KMS-11 (cell line): ENCODE data around the gene ALX3.

Experiments
- H2AFZ ChIP-seq: fragments of 200-600 bp; sonication (generic); 2 replicates; pipeline ENCODE4 v1.6.1; 2016; ENCODE audit warnings: antibody characterized with exemption, mixed run types, low read depth
- H3K27ac ChIP-seq: fragments of 200-600 bp; sonication (generic); 2 replicates; pipeline ENCODE4 v1.6.1; 2016; ENCODE audit warnings: mild to moderate bottlenecking, mixed run types
- H3K27me3 ChIP-seq: fragments of 200-600 bp; sonication (generic); 2 replicates; pipeline ENCODE4 v1.6.1; 2017; ENCODE audit warnings: mild to moderate bottlenecking, low read depth, mixed run types, moderate library complexity; ENCODE audit not compliant: insufficient read depth
- H3K36me3 ChIP-seq: fragments of 200-600 bp; sonication (generic); 2 replicates; pipeline ENCODE4 v1.6.1; 2017; ENCODE audit warnings: mild to moderate bottlenecking, mixed run types; ENCODE audit not compliant: insufficient read depth
- H3K4me1 ChIP-seq: fragments of 200-600 bp; sonication (generic); 2 replicates; pipeline ENCODE4 v1.6.1; 2016; ENCODE audit warnings: mild to moderate bottlenecking, low read depth, mixed run types; ENCODE audit not compliant: poor library complexity, severe bottlenecking
- H3K4me2 ChIP-seq: fragments of 200-600 bp; sonication (generic); 2 replicates; pipeline ENCODE4 v1.7.0; 2016; ENCODE audit warnings: mild to moderate bottlenecking, mixed run types
- H3K4me3 ChIP-seq: fragments of 200-600 bp; sonication (generic); IDR thresholded peaks from 2 replicates; pipeline ENCODE4 v1.6.1; 2017; ENCODE audit warnings: low read depth, low read length, mixed read lengths; ENCODE audit not compliant: insufficient read depth
- H3K79me2 ChIP-seq: fragments of 200-600 bp; sonication (generic); 2 replicates; pipeline ENCODE4 v1.6.1; 2016; ENCODE audit warnings: low read depth, mixed run types; ENCODE audit not compliant: insufficient read depth
- H3K9ac ChIP-seq: fragments of 200-600 bp; sonication (generic); 2 replicates; pipeline ENCODE4 v1.6.1; 2016; ENCODE audit warnings: mild to moderate bottlenecking, mixed run types
- H4K20me1 ChIP-seq: fragments of 200-600 bp; sonication (generic); 2 replicates; pipeline ENCODE4 v1.6.1; 2016; ENCODE audit warnings: mild to moderate bottlenecking, mixed run types; ENCODE audit not compliant: insufficient read depth
- TF ChIP-seq, protein P1 (sequence below): fragments of 200-600 bp; sonication (generic); conservative IDR thresholded peaks from 2 replicates; pipeline ENCODE4 v1.6.1; 2017; ENCODE audit warnings: low read depth, mild to moderate bottlenecking, antibody characterized with exemption, low read length, moderate library complexity, mixed read lengths

Gene ALX3

DNA sequence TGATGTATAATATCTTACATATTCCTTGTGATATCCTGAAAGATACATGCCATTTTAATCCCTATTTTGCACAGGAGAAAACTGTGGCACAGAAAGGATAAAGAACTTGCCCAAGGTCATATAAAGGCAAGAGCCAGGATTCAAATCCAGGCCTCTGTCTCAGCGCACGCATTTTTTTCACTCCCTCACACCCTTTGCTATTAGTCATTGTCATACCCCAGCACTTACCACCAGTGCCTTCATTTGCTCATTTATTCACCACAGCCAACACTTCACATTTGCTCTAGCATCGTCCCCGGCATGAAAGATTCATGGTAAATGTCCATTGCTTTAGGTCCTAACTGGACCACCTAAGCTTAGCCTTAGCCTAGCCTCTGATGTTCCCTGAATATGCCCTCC, 14.2 kb downstream of the ALX3 start:
- Histone ChIP-seq H3K4me3 (no peak overlapping the region), H3K4me1 (no peaks in the 10 kb centered on the region), H3K27me3 (no peaks in the 10 kb centered on the region), H4K20me1 (no peaks in the 10 kb centered on the region), H3K79me2 (no peaks in the 10 kb centered on the region), H3K9ac (no peak overlapping the region), H2AFZ (no peak overlapping the region), H3K4me2 (no peak overlapping the region), H3K36me3 (no peaks in the 10 kb centered on the region; the same call in 1 of the 2 replicates), H3K27ac (no peak overlapping the region)
- TF ChIP-seq, protein P1, sequence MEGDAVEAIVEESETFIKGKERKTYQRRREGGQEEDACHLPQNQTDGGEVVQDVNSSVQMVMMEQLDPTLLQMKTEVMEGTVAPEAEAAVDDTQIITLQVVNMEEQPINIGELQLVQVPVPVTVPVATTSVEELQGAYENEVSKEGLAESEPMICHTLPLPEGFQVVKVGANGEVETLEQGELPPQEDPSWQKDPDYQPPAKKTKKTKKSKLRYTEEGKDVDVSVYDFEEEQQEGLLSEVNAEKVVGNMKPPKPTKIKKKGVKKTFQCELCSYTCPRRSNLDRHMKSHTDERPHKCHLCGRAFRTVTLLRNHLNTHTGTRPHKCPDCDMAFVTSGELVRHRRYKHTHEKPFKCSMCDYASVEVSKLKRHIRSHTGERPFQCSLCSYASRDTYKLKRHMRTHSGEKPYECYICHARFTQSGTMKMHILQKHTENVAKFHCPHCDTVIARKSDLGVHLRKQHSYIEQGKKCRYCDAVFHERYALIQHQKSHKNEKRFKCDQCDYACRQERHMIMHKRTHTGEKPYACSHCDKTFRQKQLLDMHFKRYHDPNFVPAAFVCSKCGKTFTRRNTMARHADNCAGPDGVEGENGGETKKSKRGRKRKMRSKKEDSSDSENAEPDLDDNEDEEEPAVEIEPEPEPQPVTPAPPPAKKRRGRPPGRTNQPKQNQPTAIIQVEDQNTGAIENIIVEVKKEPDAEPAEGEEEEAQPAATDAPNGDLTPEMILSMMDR, result no peak

DNA sequence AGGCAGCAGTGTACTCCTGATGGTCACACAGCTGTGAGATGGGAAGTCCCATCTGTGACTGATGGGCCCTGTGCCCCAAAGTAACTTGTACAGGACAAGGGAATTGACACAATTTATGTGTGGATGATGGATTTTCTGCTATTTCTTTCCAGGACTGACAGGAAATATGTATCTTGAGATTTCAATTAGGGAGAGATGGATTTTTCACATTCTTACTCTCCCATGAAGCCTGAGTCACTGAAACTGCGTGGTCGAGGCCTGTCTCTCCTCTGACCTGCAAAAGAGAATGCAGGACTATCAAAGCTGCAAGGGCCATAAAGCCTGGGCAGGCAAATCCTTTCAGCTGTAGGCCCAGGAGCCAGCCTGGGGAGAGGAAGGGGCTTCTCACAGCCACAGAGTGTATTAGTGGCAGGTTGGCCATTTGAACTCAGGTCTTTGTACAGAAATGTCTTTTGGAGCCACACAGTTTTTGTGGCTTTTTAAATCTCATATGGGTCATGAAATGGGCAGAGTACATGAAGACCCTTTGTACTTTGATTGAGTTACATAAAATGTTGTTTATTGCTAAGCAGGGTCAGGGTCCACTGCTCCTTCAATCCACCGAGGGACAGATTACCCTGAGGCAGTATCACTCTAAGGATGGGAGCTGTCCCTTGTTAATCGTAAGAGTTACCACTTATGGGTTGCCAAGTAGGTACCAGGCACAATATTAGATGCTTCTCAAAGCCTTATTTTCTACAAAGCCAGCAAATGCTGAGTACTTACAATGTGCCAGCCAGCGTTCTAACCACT, 14.8 kb downstream of the ALX3 start:
- H3K79me2 ChIP-seq, result no peaks in the 10 kb centered on the region
- H3K36me3 ChIP-seq, result no peaks in the 10 kb centered on the region; the same call in 1 of the 2 replicates
- no peaks in the 10 kb centered on the region for H4K20me1 ChIP-seq
- H3K4me1 ChIP-seq, result no peaks in the 10 kb centered on the region
- no peak overlapping the region for H3K27ac ChIP-seq
- no peaks in the 10 kb centered on the region for H3K27me3 ChIP-seq
- H2AFZ ChIP-seq, result no peak overlapping the region
- TF ChIP-seq, protein P1, result no peak
- H3K4me3 ChIP-seq, result no peak overlapping the region
- H3K9ac ChIP-seq, result no peak overlapping the region
- H3K4me2 ChIP-seq, result no peak overlapping the region

DNA sequence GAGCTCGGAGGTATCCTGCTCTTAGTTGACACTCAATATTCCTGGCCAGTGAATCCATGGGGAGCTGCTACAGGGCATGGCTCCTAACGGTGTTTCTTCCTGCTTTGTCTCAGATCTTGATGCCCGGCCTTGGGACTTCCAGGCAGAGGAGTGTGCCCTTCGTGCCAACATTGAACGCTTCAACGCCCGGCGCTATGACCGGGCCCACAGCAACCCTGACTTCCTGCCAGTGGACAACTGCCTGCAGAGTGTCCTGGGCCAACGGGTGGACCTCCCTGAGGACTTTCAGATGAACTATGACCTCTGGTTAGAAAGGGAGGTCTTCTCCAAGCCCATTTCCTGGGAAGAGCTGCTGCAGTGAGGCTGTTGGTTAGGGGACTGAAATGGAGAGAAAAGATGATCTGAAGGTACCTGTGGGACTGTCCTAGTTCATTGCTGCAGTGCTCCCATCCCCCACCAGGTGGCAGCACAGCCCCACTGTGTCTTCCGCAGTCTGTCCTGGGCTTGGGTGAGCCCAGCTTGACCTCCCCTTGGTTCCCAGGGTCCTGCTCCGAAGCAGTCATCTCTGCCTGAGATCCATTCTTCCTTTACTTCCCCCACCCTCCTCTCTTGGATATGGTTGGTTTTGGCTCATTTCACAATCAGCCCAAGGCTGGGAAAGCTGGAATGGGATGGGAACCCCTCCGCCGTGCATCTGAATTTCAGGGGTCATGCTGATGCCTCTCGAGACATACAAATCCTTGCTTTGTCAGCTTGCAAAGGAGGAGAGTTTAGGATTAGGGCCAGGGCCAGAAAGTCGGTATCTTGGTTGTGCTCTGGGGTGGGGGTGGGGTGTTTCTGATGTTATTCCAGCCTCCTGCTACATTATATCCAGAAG, 16.7 kb downstream of the ALX3 start:
- Histone ChIP-seq H3K79me2 (no peaks in the 10 kb centered on the region), H3K27ac (no peak overlapping the region), H3K4me3 (no peak overlapping the region), H3K36me3 (no peaks in the 10 kb centered on the region; the same call in 1 of the 2 replicates), H4K20me1 (no peaks in the 10 kb centered on the region), H3K4me2 (no peak overlapping the region), H3K4me1 (no peaks in the 10 kb centered on the region), H3K27me3 (no peaks in the 10 kb centered on the region), H2AFZ (no peak overlapping the region), H3K9ac (no peak overlapping the region)
- TF ChIP-seq, protein P1, result peak; percentile 99

- TF ChIP-seq, protein P1, result no peak
- Histone ChIP-seq H3K27ac (no peak overlapping the region), H4K20me1 (no peaks in the 10 kb centered on the region), H3K4me2 (no peak overlapping the region), H3K4me3 (no peak overlapping the region), H3K79me2 (no peaks in the 10 kb centered on the region), H3K4me1 (no peaks in the 10 kb centered on the region), H3K36me3 (peaks cover 14% of the 10 kb centered on the region; the same call in 1 of the 2 replicates), H2AFZ (no peak overlapping the region), H3K9ac (no peak overlapping the region), H3K27me3 (no peaks in the 10 kb centered on the region)
These were observed 19.2 kb downstream of the ALX3 start for GRCh38 chr1:110051262-110051648.
